Upper lobe of right lung (tissue), 1 donor: ENCODE data around the gene TSGA10IP. TPM values are rescaled to one million over a fixed set of nuclear protein-coding genes. Genes with fewer than 3 reads are reported as not detected.

Experiments
- ATAC-seq: fragments of 200-7000 bp; cut with Tn5 transposase; one replicate; pipeline ENCODE4 v1.9.1; 2020; ENCODE audit warnings: mild to moderate bottlenecking, moderate library complexity
- DNase-seq: peaks from one replicate; pipeline ENCODE4 v3.0.0-alpha.2; 2020
- H3K27ac ChIP-seq: fragments of 200-600 bp; one replicate; pipeline ENCODE4 v1.8.0; 2022
- H3K27me3 ChIP-seq: fragments of 200-600 bp; one replicate; pipeline ENCODE4 v1.8.0; 2022; ENCODE audit warnings: mild to moderate bottlenecking
- H3K36me3 ChIP-seq: fragments of 200-600 bp; one replicate; pipeline ENCODE4 v1.8.0; 2022
- H3K4me1 ChIP-seq: fragments of 200-600 bp; one replicate; pipeline ENCODE4 v1.8.0; 2022
- H3K4me3 ChIP-seq: fragments of 200-600 bp; one replicate; pipeline ENCODE4 v1.8.0; 2022; ENCODE audit warnings: mild to moderate bottlenecking
- H3K9me3 ChIP-seq: fragments of 200-600 bp; one replicate; pipeline ENCODE4 v1.8.0; 2022
- CTCF ChIP-seq: fragments of 200-600 bp; IDR thresholded peaks from one replicate; pipeline ENCODE4 v1.8.0; 2022; ENCODE audit warnings: antibody characterized with exemption
- intact Hi-C: fragments of 100-400 bp; cut with DNase I; formaldehyde crosslinking; loops from one replicate; pipeline ENCODE4 v1.11.0; 2022
- total RNA-seq: library from RNA; stranded (reverse); fragmentation: NEBNext Ultra II Directional; extraction: Animal tissue kit (Norgen Biotek cat#: 25700); gene quantifications from one replicate; pipeline ENCODE4 v1.2.1, GENCODE V29; 2021
- donor health status: DM: no; HTN: yes; CAD: no; lungs with severe emphysema.

Gene TSGA10IP
- total RNA-seq, 1 donor from 2014 or later: not detected

GRCh38 chr11:65922565-65922964, 22.7 kb upstream of the TSGA10IP start:
- intact Hi-C loops: loop anchor here (10.0 kb wide), 1 partner anchor 52 kb away; no protein-coding TSS in a partner anchor
- no peak for TF ChIP-seq CTCF

DNA sequence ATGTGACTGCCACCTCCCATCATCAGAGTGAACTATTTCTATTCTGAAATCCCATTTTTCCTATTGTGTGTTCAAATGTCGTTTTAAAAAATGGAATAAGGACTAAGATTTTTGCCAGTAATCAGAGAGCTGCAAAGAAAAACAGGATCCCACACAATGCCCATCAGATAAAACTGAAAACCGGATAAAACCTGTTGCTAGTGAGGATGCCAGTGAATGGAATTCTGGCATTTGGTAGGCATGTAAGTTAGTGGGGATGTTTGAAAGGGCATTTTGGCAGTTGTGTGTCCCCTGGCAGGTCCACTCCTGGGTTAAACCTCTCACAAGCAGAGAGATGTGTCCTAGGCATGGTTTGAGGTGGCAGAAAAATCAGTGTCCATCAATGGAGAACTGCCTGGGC, 19.9 kb upstream of the TSGA10IP start:
- Histone ChIP-seq H3K36me3 (peaks cover 16% of the 10 kb centered on the region), H3K27me3 (no peaks in the 10 kb centered on the region), H3K4me3 (no peak overlapping the region), H3K4me1 (peaks cover 8% of the 10 kb centered on the region), H3K9me3 (no peaks in the 10 kb centered on the region), H3K27ac (no peak overlapping the region)
- intact Hi-C loops: loop anchor here (10.0 kb wide), 1 partner anchor 49 kb away; no protein-coding TSS in a partner anchor
- DNase-seq (no peak), ATAC-seq (no peak)
- no peak for TF ChIP-seq CTCF

More at GRCh38 chr11:65922565-65922964, 22.7 kb upstream of the TSGA10IP start:
- ATAC-seq (no peak), DNase-seq (no peak)
- Histone ChIP-seq H3K27me3 (no peaks in the 10 kb centered on the region), H3K4me1 (peaks cover 19% of the 10 kb centered on the region), H3K27ac (no peak overlapping the region), H3K4me3 (no peak overlapping the region), H3K9me3 (no peaks in the 10 kb centered on the region), H3K36me3 (peaks cover 16% of the 10 kb centered on the region)

DNA sequence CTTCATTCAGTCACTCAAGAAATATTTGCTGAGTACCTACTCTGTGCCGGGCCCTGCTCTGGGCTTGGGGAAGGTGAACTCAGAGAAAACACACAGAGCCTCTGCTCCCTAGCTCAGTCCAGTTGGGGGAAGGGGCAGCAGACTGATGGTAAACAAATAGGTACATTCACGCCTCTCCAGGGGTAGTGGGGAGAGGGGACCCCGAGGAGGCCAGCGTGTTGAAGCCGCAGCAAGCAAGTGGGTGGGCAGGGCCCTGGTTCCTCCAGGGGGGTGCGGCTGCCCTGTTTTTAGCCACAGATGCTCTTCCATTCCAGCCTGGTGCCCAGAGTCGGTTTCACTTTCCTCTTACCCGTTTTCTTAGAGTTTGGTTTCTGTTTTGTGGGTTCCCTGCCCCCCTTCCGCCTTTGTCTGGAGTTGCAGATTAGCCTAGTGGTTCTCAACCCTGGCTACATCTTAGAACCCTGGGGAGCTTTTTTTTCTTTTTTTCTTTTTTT, 17.3 kb upstream of the TSGA10IP start:
- Histone ChIP-seq H3K27me3 (no peaks in the 10 kb centered on the region), H3K4me3 (peak overlapping the region; percentile 29), H3K27ac (peak overlapping the region; percentile 63), H3K4me1 (no peaks in the 10 kb centered on the region), H3K9me3 (no peaks in the 10 kb centered on the region), H3K36me3 (peaks cover 6% of the 10 kb centered on the region)
- intact Hi-C loops: loop anchor here (10.0 kb wide), 1 partner anchor 47 kb away; no protein-coding TSS in a partner anchor
- DNase-seq: no peak
- no peak for TF ChIP-seq CTCF
- ATAC-seq: peak; percentile 84

DNA sequence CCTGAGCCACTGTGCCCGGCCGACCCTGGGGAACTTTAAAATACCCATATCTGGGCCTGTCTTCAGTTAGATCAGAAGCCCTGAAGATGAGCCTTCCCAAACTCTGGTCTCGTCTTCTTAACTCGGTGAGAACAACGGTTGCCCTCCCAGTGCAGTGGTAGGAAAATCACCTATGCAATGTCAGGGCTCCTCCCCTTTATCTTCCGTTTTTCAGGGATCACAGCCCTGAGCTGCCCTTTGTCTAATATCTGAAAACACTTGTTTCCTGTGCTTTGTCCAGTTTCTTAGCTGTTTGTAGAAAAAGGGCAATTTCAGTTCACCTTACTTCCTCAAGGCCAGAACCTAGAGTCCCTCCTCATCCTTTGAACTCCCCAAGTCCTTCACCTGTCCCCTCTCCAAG, 16.6 kb upstream of the TSGA10IP start:
- Histone ChIP-seq H3K27me3 (no peaks in the 10 kb centered on the region), H3K4me3 (no peak overlapping the region), H3K4me1 (no peaks in the 10 kb centered on the region), H3K27ac (no peak overlapping the region), H3K9me3 (no peaks in the 10 kb centered on the region), H3K36me3 (no peaks in the 10 kb centered on the region)
- no peak for TF ChIP-seq CTCF
- ATAC-seq: no peak
- intact Hi-C loops: loop anchor here (10.0 kb wide), 1 partner anchor 46 kb away; no protein-coding TSS in a partner anchor
- no peak for DNase-seq

DNA sequence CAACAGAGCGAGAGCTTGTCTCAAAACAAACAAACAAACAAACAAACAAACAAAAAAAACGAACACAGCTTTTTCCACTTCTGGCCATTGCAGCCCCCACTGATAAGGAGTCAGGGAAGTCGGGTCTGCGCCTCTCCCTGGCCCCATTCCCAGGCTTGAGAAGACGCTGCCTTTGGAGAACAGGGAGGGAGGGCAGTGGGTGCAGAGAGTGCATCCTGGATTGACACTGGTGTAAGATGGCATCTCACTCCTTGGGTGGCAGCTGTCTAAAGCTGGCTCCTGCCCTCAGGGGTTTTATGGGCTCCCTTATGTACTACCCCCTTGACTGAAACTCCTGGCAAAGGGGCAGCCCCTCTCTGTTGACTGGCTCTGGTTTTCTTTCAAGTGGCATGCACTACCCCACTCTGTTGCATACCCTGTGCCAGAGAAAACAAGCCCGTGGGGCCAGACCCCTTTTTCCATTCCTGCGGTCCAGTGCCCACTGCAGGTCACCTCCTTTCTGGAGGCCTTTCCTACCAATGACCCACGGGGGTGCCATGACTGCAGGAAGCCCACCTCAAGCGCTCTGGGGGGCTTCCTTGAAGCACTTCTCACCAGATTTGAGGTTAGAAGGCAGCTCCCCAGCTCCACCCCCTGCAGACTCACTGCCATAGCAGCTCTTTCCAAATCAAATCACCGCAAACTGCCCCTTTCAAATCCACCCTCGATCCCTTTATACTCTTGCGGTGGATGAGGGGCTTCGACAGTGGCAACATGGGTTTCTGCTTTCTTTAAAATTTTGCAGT, 13.3 kb upstream of the TSGA10IP start:
- Histone ChIP-seq H3K27me3 (no peaks in the 10 kb centered on the region), H3K4me1 (no peaks in the 10 kb centered on the region), H3K36me3 (no peaks in the 10 kb centered on the region), H3K27ac (no peak overlapping the region), H3K9me3 (no peaks in the 10 kb centered on the region), H3K4me3 (no peak overlapping the region)
- no peak for TF ChIP-seq CTCF
- intact Hi-C loops: no loop called here
- DNase-seq: no peak
- ATAC-seq: no peak
